ENCODE results near the gene RAI1.
A peak's percentile ranks its signal among the peaks of the same experiment; 100 is the strongest.
"Not testable (repeated sequence)": the region's sequence is repeated elsewhere in the genome, so short reads cannot be mapped to it uniquely, and the experiment has no call there.

RAI1 gene

DNA sequence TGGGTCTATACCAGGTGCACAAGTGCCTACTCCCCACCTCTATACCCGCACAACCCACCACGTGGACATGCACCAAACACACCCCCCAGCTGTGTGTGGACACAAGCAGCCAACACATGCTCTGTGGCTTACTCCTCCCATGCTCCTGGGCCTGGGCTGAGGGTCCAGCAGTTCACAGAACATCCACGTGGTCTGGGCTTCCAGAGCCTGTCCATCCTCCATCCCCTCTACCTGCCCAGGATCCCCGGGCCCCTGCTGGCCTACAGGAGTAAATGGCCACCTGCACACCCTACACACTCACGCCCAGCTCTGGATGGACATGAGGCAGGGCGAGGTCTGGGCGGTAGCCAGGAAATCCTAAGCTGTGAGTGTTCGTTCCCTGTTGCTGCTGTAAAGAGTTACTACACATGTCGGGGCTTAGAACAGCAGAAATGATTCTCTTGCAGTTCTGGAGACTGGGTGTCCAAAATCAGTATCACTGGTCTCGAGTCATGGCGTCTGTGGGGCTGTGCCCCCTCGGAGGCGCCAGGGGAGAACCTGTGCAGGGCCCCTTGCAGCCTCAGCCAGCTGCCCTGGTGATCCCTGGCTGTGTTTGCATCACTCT is 15.0 kb upstream of the RAI1 start:
- DNase-seq, result no peak

DNA sequence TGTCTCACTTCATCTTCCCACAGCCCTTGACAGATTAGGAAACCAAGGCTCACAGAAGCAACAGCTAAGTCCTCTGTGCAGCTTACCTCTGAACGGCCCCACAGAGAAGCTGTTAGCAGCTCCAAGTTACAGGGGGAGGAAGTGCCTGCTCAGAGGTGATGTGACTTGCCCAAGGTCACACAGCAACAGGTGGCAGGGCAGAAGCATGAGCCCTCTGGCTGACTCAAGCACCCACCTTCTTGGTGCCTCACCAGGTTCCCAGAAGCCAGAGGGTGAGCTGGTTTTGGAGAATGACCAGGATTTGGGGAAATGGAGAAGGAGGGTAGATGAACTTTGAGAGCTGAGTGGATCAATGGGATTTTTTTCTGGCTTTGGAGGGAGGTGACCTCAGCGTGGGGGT is 14.0 kb upstream of the RAI1 start:
- no peak for DNase-seq

DNA sequence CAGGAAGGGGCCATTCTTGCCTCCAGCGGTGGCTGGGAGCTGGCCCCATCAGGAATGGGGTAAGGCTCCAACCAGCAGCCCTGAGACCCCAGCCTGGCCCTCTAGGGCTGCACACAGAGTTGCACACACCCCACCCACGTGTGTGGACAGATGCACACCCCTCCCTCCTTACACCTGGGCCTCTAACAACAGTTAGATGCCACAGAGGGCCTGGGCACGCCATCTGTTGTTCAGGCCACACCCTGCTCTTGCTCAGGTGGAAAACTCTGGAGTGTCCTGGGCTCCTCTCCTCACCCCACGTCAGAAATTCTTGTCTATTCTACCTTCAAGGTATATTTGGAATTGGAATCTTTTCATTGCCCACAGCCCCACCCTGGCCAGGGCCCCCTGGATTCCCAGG is 13.3 kb upstream of the RAI1 start:
- DNase-seq, result no peak

DNA sequence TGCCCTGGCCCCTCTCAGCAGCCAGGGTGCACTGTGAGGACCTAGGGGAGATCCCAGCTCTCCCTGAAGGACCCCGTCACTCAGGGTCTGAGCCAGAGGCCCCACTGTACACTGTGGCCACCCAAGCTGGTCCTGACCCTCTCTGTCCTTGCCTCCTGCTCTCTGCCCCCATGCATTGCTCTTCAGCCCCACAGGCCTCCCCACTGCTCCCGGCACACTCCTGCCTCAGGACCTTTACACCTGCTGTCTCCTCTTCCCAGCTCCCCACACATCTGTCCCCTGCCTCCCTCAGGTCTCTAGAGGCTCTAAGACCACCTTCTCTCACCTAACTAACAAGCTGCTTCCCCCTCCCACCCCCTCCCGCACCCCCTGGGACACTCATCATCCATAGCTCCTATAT is 12.9 kb upstream of the RAI1 start:
- no peak for DNase-seq

DNA sequence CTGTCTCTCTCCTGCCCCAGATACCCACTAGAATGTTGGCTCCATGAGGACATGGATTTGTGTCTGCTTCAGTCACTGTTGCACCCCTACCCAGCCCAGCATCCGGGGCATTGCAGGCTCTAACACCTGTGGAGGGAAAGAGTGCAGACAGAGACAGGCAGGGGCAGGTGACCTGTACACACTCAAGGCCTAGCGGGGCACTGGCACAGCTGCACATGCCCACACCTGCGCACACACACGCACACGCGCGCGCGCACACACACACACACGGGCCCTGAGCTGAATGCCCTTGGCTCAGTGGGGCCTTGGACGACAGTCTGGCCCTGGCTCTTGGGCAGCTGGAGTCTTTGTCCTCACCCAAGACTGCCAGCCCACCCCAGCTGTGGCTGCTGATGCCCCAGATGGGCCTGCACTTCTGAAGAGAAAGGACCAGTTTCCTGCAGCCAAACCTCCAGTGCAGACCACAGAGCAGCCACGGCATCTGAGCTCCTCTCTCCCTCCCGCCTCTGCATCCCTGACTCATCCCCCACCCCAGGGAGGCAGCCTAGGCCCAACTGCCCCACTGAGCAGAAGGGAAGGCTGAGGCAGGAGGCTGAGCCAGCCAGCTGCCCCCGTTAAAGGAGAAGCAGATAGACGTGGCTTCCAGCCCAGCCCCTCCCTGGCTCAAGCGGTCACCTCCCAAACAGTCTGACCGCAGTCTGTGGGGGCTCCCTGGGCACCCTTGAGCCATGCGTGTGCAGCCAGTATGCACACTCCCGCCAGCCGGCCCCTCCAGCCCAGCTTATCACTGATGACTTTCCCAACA is 12.3 kb upstream of the RAI1 start:
- no peak for DNase-seq

DNA sequence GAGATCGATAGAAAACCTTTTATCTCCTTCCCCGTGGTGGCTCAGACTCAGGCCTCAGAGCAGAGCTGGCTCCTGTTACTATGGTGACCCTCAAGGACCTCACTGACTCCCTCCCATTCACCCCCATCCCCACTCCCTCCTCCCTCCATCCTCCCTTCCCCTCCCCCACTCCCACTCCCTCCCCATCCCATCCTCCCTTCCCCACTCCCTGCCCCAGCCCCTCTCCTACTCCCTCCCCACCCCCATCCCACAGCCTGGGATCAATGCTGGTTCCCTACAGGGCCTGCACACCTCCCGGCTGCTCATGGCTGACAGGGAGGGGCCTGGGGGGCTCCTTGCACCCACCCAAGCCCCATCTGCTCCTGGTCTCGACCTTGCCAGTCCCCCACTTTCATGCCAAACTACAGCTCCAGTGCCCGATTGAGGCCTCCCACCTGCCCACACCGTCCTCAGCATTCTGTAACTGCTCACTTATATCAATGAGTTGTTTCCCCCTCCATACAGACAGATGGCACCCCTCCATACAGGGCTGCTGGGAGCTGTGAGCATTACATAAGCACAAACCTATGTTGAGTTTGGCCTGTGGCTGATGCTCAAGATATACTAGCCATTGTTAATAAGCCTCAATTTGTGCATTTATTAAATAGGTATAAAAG is 11.6 kb upstream of the RAI1 start:
- no peak for DNase-seq

DNA sequence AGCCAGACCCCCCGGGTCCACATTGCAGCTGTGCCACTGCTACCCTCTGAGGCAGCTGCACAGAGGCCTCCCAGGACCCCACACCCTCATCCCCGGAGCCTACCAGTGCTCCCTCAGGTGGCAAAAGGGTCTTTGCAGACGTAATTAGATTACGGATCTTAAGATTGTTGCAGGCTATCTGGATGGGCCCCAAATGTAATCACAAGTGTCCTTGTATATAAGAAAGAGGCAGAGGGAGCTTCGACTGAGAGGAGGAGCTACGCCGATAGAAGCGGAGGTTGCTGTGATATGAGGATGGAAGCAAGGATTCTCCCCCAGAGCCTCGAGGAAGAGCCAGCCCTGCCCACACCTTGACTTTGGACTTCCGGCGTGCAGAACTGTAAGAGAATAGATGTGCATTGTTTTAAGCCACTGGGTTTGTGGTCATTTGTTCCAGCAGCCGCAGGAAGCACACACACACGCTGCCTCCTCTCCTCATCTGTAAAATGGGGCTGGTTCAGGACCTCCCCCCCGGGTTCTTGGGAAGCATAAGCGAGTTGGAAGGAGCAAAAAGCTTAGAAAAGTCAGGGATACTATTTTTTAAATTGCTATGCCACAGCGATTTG is 10.5 kb upstream of the RAI1 start:
- DNase-seq, result no peak

DNA sequence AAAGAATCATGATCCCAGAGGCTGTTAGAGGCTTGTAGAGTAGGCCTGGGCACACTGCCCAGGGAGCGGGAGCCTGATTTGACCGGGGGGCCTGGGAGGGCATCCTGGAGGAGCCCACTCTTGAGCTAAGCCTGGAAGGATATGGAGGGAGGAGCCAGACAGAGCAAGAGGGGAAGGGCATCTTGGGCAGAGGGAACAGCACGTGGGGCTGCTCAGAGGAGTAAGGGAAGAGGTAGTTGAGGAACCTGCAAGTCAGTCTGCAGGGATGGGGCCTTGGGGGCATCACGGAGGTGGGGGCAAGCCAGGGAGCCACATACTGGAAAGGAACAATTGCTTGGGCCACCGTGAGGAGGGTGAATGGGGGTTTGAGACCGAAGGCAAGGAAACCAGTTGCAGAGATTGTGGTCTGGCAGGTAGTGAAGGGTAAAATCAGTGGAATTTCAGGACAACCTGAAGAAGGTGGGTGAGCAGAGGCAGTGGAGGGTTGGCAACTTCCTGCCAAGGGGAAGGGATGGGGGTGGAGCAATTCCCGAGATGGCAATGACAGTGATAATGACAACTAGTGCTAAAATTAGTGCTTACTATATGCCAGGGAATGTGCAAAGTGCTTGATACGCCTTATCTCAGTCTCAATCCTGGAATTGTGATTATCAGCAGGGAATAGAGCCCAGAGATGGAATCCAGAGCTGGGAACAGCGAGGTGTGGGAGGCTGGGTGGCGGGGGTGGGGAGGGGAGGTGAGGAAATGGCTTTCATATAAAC is 9.7 kb upstream of the RAI1 start:
- DNase-seq, result no peak

DNA sequence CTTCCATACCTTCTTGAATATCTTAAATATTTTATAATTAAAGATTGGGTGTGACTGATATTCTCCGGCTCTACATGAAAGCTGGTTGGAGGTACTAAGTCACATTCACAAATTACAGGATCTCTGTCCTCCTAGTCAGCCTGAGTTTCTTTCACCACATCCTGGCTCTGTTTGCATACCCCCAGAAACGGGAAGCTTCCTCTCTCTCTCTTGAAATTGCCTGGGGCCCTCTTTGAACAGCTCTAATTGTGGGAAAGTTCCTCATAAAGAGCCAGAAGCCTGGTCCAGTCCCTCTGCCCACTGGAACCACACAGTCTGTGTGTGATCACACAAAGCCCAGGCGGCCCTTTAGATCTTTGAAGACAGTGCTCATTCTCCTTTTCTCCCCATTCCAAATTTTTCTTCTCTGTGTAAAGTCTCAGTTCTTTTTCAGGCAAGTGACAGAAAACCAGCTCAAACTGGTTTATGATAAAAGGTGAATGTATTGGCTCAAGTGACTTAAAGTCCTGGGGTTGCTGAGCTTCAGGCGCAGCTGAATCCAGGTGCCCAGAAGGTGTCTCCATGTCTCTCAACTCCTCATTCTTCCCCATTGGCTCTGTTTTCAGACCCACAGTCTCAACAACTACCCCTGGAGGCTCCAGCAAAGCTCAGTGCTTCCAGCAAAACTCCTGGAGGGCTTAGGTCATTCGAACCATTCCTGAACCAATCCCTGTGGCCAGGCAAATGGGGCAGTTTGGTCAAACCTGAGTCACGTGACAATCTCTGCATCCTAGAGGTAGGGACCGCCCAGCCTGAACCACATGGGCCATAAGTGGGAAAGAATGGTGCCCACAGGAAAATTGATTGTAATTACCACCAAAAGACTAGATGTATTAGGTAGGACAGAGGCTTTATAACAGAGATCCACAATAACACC is 8.5 kb upstream of the RAI1 start:
- no peak for DNase-seq

DNA sequence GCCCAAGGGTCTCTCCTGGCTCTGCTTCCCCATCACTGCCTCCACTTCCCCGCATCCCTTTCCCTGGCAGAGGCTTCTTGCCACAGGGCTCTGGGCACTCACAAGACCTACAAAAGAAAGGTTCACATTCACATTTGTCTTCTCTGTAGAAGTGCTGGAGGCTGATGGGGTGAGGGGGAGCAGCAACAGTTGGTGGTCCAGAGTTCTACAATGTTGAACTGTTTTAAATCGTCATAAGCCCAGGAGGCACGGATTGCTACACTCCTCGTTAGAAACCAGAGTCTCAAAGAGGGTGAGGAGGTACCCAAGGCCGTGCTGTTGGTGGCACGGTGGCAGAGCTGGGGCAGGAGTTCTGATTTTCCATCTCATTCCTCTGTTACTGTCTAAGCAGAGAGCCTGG is 5.8 kb upstream of the RAI1 start:
- no peak for DNase-seq

DNA sequence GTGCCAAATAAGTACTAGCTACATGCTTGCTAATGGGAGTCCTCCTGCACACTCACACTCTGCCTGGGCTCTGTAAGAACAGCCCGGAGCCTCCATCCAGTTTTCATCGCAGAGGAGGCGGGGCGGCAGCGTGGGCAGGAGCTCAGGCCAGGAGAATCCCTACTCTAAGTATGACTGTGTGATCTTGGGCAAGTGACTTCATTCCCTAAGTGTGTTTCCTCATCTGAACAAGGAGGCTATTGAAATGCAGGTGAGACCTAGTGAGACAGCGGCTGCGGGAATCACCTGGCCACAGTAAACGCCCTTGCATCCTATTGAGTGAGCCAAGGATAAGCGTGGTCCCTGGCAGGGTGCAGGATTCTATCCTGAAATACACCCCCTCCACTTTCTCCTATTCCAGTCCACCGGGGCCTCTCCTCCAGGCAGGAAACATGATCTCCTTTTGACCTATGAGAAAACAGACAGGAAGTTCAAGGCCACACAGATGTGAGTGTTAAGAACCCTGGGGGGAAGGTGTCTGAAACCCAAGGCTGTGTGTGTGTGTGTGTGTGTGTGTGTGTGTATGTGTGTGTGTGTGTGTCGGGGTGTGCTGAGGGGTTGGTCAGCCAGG is 5.2 kb upstream of the RAI1 start:
- no peak for DNase-seq

DNA sequence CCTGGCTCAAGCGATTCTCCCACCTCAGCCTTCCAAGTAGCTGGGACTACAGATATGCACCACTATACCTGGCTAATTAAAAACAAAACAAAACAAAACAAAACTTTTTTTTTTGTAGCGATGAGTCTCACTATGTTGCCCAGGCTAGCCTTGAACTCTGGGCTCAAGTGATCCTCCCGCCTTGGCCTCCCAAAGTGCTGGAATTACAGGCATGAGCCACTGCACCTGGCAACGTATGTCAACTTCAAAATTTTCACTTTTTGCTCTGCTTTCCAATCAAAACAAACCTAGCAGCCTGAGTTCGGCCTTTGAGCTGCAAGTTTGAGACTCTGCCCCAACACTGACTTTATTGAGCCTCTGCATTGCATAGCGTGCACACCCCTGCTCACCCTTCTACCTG is 4.5 kb upstream of the RAI1 start:
- no peak for DNase-seq

DNA sequence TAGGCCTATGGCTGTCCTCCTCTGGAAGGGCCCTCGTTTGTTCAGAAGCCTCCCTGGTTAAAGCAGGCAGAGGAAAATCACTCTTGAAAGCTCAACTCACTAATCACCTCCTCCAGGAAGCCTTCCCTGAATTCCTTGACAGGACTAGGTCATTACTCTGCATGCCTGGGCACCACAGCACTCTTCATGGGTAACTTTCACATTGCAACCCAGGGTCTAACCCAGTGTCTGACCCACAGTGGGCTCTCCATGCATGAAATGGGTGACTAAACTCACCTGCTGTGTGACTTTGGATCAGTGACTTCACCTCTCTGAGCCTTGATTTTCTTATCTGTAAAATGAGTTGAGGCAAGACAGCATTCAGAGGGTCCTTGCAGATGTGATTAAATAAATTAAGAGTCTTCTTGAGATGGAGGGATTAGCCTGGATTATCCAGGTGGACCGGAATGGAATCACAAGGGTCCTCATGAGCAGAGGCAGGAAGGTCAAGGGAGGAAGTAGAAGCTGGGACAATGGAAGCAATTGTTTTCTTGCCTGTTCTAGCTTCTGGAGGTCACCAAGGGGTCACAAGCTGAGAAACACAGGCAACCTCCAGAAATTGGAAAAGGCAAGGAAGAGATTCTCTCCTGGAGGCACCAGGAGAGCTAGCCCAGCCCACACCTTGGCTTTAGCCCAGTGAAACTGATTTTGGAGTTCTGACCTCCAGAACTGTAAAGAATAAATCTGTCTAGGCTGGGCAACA is 3.8 kb upstream of the RAI1 start:
- no peak for DNase-seq

DNA sequence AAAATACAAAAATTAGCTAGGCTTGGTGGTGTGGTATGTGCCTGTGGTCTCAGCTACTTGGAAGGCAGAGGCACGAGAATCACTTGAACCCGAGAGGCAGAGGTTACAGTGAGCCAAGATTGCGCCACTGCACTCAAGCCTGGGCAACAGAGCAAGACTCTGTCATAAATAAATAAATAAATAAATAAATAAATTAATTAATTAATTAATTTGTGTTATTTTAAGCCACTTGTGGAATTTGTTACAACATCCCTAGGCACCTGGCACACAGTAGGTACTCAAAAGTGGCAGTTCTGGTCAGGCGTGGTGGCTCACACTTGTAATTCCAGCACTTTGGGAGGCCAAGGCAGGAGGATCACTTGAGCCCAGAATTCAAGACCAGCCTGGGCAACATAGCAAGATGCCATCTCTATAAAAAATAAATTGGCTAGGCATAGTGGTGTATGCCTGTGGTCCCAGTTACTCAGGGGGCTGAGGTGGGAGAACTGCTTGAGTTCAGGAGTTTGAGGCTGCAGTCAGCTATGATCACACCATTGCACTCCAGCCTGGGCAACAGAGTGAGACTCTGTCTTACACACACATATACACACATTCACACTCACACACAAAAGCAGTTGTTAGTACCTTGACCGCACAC is 3.1 kb upstream of the RAI1 start:
- DNase-seq, result not testable (repeated sequence)

DNA sequence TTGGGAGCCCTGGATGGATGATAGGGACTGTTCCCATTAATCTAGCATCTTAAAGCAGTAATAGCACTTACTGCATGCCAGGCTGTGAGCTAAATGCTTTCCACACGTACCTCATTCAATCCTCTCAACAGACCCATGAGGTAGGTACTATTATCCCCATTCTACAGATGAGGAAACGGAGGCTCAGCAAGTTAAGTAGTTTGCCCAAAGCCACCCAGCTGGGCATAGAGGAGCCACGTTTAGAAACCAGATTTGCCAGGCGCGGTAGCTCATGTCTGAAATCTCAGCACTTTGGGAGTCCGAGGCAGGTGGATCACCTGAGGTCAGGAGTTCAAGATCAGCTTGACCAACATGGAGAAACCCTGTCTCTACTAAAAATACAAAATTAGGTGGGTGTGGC is 2.0 kb upstream of the RAI1 start:
- no peak for DNase-seq

DNA sequence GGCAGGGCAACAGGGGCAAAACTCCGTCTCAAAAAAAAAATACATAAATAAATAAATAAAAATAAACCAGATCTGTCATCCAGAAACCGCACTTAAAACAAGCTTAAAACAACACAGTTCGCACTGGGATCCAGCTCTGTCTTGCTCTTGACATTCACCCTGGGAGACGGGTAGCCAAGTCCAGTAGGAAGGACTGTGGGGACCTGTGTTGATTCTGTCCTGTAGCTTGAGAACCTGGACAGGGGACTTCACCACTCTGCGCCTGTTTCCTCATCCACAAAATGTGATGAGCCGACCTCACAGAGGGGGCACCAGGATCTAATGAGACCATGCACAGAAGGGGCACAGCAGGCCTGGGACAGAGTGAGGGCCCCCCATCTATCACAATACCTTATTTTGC is 1.5 kb upstream of the RAI1 start:
- no peak for DNase-seq

DNA sequence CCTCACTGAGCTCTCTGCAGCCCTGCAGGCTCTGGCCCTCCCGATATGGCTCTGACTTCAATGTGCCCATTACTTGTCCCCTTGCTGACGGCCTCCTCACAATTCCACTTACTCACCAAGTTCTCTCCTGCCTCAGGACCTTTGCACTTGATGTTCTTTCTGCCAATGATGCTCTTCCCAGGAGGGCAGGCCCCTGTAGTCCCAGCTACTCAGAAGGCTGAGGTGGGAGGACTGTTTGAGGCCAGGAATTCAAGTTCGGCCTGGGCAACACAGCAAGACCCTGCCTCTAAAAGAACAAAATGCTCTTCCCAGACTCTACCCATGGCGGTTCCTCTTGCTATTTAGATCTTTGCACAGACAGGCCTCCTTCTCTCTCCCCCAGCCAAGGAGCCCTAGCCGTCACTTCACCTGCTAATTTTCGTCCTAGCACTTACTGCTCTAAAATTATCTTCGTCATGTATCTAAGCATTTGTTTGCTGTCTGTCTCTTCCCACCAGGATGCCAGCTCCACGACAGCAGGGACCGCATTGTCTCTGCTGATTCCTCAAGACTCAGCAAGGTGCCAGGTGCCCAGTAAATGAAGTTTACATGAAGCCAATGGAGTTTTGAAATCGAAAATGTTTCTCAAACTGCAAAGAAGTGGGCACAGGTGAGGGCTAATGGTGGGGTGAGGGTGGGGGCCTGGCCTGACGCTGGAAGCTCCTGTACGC is 626 bp upstream of the RAI1 start:
- DNase-seq, result no peak

DNA sequence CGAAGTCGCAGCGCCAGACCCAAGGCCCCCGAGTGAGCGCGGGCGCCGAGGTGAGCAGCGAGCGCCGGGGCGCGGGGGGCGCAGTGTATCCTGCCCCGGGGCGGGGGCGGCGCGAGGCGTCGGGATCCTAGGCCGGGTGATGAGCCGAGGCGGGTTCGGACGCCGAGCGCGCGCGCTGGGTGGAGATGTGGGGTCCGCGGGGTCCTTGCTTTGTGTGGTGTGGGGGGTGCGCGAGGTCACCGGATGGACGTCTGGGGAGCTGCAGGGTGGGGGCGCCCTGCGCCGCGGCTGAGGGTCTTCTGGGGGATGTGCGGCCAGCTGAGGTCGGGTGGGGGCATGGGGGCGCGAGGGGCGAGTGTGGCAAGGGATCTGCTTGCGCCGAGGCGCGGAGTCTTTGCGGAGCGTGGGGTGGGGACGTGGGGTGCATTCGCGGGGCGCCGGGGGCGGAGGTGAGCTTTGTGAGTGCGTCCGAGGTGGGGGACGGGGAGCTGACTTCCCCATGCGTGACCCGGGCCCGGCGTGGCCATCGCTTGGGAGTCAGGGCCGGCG is 560 bp downstream of the RAI1 start:
- DNase-seq, result peak; percentile 31 to 50

DNA sequence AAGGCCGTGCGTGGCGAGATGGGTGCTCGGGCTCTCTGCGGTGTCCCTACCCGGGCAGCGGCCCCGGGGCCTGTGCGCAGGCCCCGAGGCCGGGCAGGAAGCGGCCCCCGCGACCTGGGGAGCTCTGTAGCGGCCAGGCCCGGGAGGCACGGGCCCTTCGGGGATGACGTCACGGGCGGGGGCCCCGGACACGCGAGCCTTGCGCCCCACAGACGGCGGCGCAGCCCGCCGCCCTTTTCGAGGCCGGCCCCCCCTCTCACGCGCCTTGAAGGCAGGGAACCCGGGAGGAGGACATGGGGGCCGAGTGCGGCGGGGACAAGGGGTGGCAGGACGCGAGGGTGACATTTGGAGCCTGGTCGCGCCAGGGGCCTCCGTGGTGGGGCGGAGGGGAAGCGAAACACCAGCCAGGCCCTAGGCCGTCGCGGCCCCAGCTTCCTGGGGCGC is 1.1 kb downstream of the RAI1 start:
- peak; percentile 28 to 56 for DNase-seq

All from activated CD4-positive, alpha-beta T cell treated with anti-CD3 and anti-CD28 coated beads for 4 hours (primary cell).